ENCODE data around the gene VPS9D1.
A peak's percentile ranks its signal among the peaks of the same experiment; 100 is the strongest.
"Not testable (repeated sequence)": the region's sequence is repeated elsewhere in the genome, so short reads cannot be mapped to it uniquely, and the experiment has no call there.

Gene VPS9D1

GRCh38 chr16:89709166-89709565 is 11.5 kb downstream of the VPS9D1 start:
- FAIRE-seq, result no peak

DNA sequence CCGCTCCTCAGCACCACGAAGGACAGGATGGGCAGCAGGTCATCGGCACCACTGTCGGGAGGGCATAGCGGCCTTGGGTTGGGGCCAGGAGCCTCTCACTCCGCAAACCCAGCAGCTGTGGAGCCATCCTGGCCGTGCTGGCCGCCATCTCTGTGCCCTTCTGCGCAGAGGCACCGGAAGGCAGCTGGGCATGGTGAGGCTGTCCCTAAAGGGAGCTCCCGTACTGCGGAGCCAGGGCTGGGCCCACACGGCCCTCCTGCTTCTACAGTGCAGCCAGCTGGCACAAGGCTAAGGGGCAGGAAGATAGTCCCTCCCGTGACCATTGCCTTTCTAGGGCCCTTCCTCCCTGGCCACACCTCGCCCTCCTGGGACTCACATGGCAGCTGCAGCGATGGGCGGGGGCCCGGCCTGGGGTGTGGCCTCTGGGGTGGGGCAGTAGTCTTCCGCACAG is 12.2 kb downstream of the VPS9D1 start:
- no peak for FAIRE-seq

DNA sequence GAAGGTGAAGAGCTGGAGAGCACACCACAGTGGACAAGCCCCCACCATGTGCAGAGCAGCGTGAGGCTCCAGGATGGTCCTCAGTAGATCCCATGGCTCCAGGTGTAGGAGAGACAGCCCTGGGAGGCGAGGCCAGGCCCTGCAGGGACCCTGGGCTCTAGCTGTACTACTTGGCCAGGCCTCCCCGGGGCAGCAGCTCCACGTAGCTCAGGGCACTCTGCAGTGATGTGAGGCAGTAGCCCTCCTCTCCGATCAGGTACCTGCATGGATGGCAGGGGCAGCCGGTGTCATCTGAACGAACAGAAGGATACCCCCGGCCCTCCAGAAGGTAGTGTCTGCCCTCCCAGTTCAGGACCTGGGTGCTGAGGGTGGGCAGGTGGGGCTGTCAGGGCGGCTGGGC is 13.0 kb downstream of the VPS9D1 start:
- FAIRE-seq, result no peak

GRCh38 chr16:89706518-89707260 is 14.0 kb downstream of the VPS9D1 start:
- FAIRE-seq, result no peak

GRCh38 chr16:89705006-89705405 is 15.7 kb downstream of the VPS9D1 start:
- FAIRE-seq, result no peak

GRCh38 chr16:89704281-89704680 is 16.4 kb downstream of the VPS9D1 start:
- no peak for FAIRE-seq

- FAIRE-seq, result peak; percentile 95
Measured at GRCh38 chr16:89701425-89702406, 19.0 kb downstream of the VPS9D1 start, which contains the start of gene SPATA2L. Gene SPATA2L, minus strand, starts transcription at chr16:89701705. Its CDS starts 473 bp downstream, at chr16:89701232.

GRCh38 chr16:89700649-89701424 is 19.9 kb downstream of the VPS9D1 start:
- FAIRE-seq, result no peak

GRCh38 chr16:89700100-89700648 is 20.5 kb downstream of the VPS9D1 start:
- FAIRE-seq, result peak; percentile 99

DNA sequence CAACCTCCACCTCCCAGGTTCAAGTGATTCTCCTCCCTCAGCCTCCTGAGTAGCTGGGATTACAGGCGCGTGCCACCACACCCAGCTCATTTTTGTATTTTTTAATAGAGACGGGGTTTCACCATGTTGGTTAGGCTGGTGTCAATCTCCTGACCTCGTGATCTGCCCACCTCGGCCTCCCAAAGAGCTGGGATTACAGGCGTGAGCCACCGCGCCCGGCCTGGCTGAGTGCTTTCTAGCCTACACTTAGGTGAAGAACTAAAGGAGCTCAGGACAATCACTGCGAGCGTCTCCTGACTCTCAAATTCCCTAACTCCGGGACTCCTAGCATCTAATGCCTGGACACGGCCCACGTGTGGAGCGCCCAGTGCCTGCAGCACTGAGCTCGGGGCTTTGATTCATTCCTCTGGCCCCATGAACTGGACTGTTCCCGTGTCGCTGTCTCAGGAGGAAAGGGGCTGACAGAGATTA is 21.0 kb downstream of the VPS9D1 start:
- FAIRE-seq, result not testable (repeated sequence)

- not testable (repeated sequence) for FAIRE-seq
Measured at GRCh38 chr16:89698717-89699116, 22.0 kb downstream of the VPS9D1 start.

GRCh38 chr16:89697616-89698331 is 22.9 kb downstream of the VPS9D1 start:
- no peak for FAIRE-seq

- FAIRE-seq, result no peak
Measured at GRCh38 chr16:89697161-89697615, 23.5 kb downstream of the VPS9D1 start.

GRCh38 chr16:89696670-89697128 is 24.0 kb downstream of the VPS9D1 start:
- no peak for FAIRE-seq

DNA sequence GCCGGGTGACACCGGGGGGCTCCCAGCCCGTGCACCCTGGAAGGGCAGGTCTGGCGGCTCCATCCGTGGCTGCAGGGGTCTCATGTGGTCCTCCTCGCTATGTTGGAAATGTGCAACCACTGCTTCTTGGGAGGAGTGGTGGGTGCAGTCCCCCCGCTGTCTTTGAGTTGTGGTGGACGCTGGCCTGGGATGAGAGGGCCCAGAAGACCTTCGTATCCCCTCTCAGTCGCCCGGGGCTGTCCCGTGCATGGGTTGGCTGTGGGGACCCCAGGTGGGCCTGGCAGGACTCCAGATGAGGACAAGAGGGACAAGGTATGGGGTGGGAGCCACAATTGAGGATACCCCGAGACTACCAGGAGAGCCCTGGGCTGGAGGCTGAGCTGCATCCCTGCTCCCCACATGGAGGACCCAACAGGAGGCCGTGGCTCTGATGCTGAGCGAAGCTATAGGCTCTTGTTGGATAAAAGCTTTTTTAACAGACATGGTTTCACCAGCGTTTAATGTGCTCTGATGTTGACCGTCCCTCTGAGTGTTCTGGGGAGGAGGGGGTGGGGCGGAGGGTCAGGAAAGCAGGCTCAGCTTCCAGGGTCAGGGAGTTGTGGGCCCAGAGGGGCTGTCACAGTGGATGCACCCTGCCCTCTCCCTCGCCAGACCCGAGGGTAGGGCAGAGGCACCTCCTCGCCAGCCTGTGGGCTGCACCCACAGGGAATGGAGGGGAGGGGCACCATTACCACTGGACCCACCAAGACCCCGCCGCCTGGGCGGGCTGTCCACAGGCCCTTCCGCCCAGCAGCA is 24.6 kb downstream of the VPS9D1 start:
- no peak for FAIRE-seq

- FAIRE-seq, result no peak
Measured at GRCh38 chr16:89695086-89695874, 25.4 kb downstream of the VPS9D1 start.

DNA sequence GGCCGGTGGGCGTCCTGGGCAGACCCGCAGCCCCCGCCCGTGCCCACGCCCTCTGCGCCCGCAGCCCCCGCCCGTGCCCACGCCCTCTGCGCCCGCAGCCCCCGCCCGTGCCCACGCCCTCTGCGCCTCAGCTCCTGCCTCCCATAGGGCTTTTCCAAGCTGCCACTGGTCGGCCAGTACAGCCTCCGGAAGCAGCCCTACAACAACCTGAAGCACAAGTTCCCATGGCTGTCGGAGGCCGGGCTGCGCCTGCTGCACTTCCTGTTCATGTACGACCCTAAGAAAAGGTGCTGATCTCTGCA is 26.0 kb downstream of the VPS9D1 start:
- FAIRE-seq, result not testable (repeated sequence)

DNA sequence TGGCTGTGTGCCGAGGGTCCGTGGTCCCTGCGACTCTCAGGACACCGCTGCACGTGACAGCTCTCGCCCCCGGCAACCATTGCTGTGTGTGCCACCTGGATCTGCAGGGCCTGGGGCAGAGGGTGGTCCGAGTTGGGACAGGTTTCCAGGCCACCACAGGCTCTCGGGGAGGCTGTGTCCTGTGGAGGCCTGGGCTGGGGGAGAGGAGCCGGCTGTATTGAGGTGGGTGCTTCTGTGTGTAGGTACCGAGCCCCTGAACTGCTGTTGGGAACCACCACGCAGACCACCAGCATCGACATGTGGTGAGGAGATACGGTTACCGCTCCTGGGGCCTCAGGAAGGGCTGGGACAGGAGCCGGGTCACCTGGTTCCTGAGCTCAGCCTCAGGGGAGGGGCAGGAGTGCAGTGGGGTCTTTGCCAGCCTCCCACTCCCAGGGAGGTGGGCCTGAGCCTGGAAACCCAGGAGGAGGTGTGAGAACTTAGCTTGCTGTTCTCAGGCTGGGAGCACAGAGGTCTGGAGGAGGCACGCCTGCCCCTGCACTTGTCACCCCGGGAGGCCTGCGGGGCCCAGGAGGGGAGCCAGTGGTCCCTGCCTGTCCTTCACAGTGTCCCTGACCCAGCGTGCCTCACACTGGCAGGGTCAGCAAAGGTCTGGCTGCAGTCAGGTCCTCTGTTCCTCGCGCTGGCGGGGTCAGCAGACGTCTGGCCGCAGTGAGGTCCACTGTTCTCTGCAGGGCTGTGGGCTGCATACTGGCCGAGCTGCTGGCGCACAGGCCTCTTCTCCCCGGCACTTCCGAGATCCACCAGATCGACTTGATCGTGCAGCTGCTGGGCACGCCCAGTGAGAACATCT is 26.5 kb downstream of the VPS9D1 start:
- FAIRE-seq, result no peak

DNA sequence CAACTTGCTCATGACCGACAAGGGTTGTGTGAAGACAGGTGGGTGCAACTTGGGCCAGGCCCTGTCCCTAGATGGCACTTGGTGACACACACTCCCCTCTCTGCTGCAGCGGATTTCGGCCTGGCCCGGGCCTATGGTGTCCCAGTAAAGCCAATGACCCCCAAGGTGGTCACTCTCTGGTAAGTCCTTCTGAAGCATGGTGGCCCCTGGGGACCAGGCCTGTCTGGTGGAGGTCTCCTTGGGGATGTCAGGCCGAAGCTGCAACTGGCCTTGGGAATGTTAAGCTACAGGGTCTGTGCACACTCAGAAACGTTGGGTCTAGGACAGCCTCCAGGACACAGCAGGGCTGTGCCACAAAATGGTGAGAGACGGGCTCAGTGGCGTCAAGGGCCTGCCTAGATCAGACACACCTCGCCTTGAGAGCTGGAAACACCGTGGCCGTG is 27.4 kb downstream of the VPS9D1 start:
- no peak for FAIRE-seq

Data from G401.6 (cell line).